ENCODE data around the gene FUT6. TPM values are rescaled to one million over a fixed set of nuclear protein-coding genes. Genes with fewer than 3 reads are reported as not detected.
"Not testable (repeated sequence)": the region's sequence is repeated elsewhere in the genome, so short reads cannot be mapped to it uniquely, and the experiment has no call there.

The FUT6 gene
- total RNA-seq, 1 experiment from 2014 or later = not detected

GRCh38 chr19:5857203-5858081, 17.9 kb upstream of the FUT6 start:
- DNase-seq (ENCODE audit: low read depth) = no peak

- not testable (repeated sequence) for DNase-seq (ENCODE audit: low read depth)
Measured at GRCh38 chr19:5855151-5855550, 15.6 kb upstream of the FUT6 start.

GRCh38 chr19:5854121-5854520, 14.6 kb upstream of the FUT6 start:
- DNase-seq (ENCODE audit: low read depth) = not testable (repeated sequence)

DNA sequence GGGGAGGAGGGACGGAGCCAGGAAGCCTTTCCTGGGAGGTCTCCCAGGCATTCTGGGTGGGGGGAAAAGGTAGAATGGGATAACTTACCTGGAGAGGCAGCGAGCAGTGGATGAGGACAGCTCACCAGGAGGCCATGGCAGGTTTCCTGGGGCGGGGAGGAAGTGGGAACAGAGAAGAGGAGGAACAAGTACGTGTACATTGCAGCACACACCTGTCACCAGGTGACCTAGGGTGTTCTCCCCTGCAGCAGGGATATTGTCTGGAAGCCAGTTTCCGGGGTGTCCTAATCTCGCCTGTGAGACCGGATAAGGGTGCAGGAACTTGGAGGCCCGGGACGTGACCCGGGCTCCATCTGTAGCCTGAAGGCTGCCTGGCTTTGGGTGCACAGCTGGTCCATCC, 11.8 kb upstream of the FUT6 start, which contains the start of gene FUT3:
FUT3 (minus strand) TSS at position 148 of the 400 bp plus-strand sequence.
- DNase-seq (ENCODE audit: low read depth) = no peak

- DNase-seq (ENCODE audit: low read depth) = peak; percentile 25
Measured at GRCh38 chr19:5850743-5851293, 11.3 kb upstream of the FUT6 start.

DNA sequence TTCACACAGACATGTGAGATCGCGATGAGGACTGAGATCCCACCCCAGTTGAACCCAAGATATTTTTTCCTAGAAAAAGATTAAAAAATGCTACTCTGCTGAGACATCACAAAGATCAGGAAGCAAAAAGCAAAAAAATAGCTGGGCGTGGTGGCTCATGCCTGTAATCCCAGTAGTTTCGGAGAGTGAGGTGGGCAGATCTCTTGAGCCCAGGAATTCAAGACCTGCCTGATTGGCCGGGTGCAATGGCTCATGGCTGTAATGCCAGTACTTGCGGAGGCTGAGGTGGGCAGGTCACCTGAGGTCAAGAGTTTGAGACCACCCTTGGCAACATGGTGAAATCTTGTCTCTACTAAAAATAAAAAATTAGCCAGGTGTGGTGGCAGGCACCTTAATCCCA, 10.7 kb upstream of the FUT6 start:
- DNase-seq (ENCODE audit: low read depth) = no peak

DNA sequence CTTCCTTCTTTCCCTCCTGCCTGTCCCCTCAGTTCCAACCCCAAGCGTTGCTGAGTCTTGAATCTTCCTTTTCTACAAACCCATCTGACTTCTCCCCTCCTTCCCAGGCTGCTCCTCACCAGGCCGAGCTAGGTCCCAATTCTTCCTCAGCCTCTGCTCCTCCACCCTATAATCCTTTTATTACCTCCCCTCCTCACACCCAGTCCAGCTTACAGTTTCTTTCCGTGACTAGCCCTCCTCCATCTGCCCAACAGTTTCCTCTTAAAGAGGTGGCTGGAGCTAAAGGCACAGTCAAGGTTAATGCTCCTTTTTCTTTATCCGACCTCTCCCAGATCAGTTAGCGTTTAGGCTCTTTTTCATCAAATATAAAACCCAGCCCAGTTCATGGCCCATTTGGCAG, 9.1 kb upstream of the FUT6 start:
- DNase-seq (ENCODE audit: low read depth) = not testable (repeated sequence)

DNA sequence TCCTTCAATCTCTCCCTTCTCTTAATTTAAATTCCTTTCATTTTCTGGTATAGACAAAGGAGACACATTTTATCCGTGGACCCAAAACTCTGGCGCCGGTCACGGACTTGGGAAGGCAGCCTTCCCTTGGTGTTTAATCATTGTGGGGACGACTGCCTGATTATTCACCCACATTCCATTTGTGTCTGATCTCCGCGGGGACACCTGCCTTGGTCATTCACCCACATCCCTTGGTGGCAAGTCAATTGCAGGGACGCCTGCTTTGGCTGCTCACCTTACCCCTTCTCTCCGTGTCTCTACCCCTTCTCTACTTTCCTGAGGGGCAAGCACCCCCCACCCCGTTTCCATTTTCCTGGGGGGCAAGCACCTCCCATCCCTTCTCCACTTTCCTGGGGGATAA, 8.3 kb upstream of the FUT6 start:
- DNase-seq (ENCODE audit: low read depth) = not testable (repeated sequence)

- DNase-seq (ENCODE audit: low read depth) = no peak
Measured at GRCh38 chr19:5844456-5845433, 5.2 kb upstream of the FUT6 start.

GRCh38 chr19:5843295-5843927, 3.9 kb upstream of the FUT6 start:
- DNase-seq (ENCODE audit: low read depth) = no peak

GRCh38 chr19:5841735-5842111, 2.2 kb upstream of the FUT6 start:
- not testable (repeated sequence) for DNase-seq (ENCODE audit: low read depth)

DNA sequence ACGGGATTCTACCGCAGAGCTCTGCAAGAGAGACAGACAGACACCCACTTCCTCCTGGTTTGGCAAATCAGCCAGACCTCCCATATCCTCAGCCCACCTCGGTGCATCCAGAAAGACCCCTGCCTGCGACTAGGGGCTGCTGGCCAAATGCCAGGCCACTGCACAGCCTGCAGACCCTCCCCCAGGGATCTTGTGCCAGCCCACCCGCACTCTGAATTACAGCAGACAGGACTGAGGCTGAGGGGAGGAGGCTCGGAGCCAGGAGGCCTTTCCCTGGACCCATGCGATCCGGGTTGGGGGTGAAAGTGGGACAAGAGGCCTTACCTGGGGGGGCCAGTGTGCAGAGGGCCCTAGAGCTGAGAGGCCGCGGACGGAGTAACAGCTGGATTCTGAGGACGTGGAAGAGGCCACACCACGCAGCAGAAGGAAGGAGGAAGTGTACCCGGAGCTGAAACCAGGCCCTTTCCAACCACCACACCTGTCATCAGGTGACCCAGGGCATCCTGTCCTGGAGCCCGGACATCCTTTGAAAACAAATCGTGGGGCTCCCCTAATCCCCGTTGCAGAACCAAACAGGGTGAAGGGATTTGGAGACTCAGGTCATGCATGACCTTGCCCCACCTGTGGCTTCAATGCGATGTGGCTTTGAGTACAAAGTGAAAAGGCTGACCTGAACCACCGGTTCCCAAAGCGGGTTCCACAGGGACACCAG, 993 bp downstream of the FUT6 start:
- no peak for DNase-seq (ENCODE audit: low read depth)

DNA sequence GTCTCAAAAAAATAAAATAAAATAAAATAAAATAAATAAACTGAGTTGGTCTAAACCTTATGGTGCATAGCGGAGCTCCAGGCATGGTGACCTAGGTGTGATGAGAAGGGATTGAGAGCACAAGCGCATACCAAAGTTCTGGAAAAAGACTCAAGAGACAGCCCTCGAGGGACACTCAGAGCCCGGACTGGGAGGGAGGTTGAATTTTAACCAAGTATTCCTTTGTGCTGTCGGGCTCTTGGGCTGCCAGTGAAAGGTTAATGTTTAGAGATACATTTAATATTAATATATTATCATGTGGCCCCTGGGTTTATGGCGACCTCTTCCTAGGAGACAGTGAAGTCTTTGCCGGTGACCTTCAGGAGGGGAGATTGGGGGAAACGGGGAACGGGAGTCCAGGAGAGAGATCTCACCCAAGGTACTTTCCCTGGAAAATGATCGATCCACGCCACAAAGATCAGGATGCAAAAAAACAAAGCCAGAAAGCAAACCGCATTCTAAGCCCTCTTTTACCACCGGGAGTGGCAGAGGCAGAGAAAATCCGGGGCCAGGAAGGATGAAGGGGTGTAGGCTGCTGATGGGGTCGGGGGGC, 1.6 kb downstream of the FUT6 start:
- DNase-seq (ENCODE audit: low read depth) = no peak

GRCh38 chr19:5832527-5833216, 6.8 kb downstream of the FUT6 start:
- DNase-seq (ENCODE audit: low read depth) = no peak

GRCh38 chr19:5832061-5832460, 7.4 kb downstream of the FUT6 start:
- no peak for DNase-seq (ENCODE audit: low read depth)

GRCh38 chr19:5831159-5831558, 8.3 kb downstream of the FUT6 start:
- DNase-seq (ENCODE audit: low read depth) = no peak

DNA sequence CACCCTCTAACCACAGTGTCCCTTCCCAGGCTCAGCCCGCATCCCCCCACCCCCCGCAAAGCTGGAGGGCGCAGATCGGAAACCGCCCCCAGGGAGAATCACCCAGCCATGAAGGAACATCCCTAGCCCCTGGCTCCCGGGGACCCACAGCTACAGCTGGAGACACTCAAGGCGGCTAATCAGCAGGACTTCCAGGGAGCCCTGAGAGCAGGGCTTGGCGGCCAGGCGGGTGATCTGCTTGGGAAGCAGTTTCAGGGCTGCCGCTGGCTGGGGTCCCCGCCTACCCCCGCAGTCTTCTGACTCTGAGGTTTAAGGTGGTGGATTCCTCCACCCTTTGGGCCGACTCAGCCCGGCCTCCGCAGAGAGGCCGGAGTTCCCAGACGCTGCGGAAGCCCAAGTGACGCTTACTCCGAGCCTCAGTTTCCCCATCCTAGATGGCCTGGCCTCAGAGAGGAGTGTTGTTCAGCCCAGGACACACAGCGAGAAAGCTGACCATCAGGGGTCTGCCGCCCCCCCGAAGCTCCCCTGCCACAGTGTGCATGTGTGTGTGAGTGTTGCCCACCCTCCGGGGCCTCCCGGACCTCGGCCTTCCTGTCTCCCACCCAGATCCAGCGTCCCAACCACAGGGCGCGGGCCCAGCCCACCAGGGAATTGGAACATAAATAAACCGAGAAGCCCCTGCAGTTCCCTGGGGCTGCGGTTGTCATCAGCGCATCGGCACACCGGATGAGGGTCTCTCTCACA, 9.8 kb downstream of the FUT6 start:
- no peak for DNase-seq (ENCODE audit: low read depth)

- no peak for DNase-seq (ENCODE audit: low read depth)
Measured at GRCh38 chr19:5828661-5829566, 10.6 kb downstream of the FUT6 start.

Data from RPMI7951 (cell line).